IMR-90 (cell line): ENCODE results near the gene FIBCD1. TPM values are rescaled to one million over a fixed set of nuclear protein-coding genes. Genes with fewer than 3 reads are reported as not detected.

Source experiments
- ATAC-seq: fragments of 200-7000 bp; cut with Tn5 transposase; 2 replicates; pipeline ENCODE4 v1.9.1; 2020; ENCODE audit warnings: low read depth, mild to moderate bottlenecking, moderate library complexity
- BruUV-seq: library from RNA; stranded (reverse); fragments of 400-500 nt; replicated peaks from 2 replicates; lab custom pipeline; 2021; lab: Mats Ljungman, UMichigan
- CTCF ChIA-PET: fragments of 300-600 bp; formaldehyde crosslinking; extraction: SDS; loops from one replicate; lab custom pipeline; 2021; ENCODE audit warnings: antibody characterized with exemption; lab: Yijun Ruan, JAX
- POLR2A ChIA-PET: fragments of 300-600 bp; sonication (Branson Sonifier 250); formaldehyde crosslinking; loops from one replicate; lab custom pipeline; 2022; ENCODE audit warnings: antibody characterized with exemption; ENCODE audit not compliant: unreplicated experiment; lab: Charles Lee
- DNase-seq: peaks from one replicate; pipeline ENCODE4 v3.0.0; 2013
- H2AFZ ChIP-seq: replicated peaks from 2 replicates; pipeline ENCODE3; 2013; ENCODE audit warnings: low read length, mild to moderate bottlenecking; ENCODE audit not compliant: poor library complexity
- H2AK5ac ChIP-seq: 2 replicates; pipeline ENCODE4 v1.6.1; 2013; ENCODE audit warnings: low read depth, low read length, inconsistent platforms
- H2AK9ac ChIP-seq: replicated peaks from 2 replicates; pipeline ENCODE3; 2013; ENCODE audit warnings: mild to moderate bottlenecking, low read depth, low read length, moderate library complexity; ENCODE audit not compliant: poor library complexity
- H2BK120ac ChIP-seq: 2 replicates; pipeline ENCODE4 v1.6.1; 2013; ENCODE audit warnings: low read depth, low read length, inconsistent platforms
- H2BK15ac ChIP-seq: 3 replicates; pipeline ENCODE4 v1.6.1; 2013; ENCODE audit warnings: low read depth, low read length, inconsistent platforms
- H2BK20ac ChIP-seq: 2 replicates; pipeline ENCODE4 v1.6.1; 2013; ENCODE audit warnings: low read depth, mild to moderate bottlenecking, inconsistent platforms, low read length, moderate library complexity
- H2BK5ac ChIP-seq: 2 replicates; pipeline ENCODE4 v1.6.1; 2013; ENCODE audit warnings: mild to moderate bottlenecking, low read depth, low read length, inconsistent platforms; ENCODE audit not compliant: poor library complexity, severe bottlenecking
- H3K14ac ChIP-seq: replicated peaks from 2 replicates; pipeline ENCODE4 v1.6.1; 2013; ENCODE audit warnings: low read depth, low read length, inconsistent platforms
- H3K18ac ChIP-seq: 2 replicates; pipeline ENCODE4 v1.6.1; 2013; ENCODE audit warnings: low read depth, low read length, control low read depth
- H3K23ac ChIP-seq: 2 replicates; pipeline ENCODE4 v1.6.1; 2013; ENCODE audit warnings: low read depth, low read length, inconsistent platforms
- H3K27ac ChIP-seq: 2 replicates; pipeline ENCODE4 v1.5.1; 2013; ENCODE audit warnings: mild to moderate bottlenecking, control low read depth, low read length; ENCODE audit not compliant: insufficient read depth
- H3K27me3 ChIP-seq: 2 replicates; pipeline ENCODE4 v1.6.1; 2013; ENCODE audit warnings: low read length; ENCODE audit not compliant: control insufficient read depth, insufficient read depth
- H3K36me3 ChIP-seq: 2 replicates; pipeline ENCODE4 v1.6.1; 2013; ENCODE audit warnings: low read length, mixed read lengths; ENCODE audit not compliant: control insufficient read depth, insufficient read depth
- H3K4ac ChIP-seq: 2 replicates; pipeline ENCODE4 v1.6.1; 2013; ENCODE audit warnings: low read depth, low read length, inconsistent platforms
- H3K4me1 ChIP-seq: 2 replicates; pipeline ENCODE4 v1.6.1; 2013; ENCODE audit warnings: low read length, mixed read lengths; ENCODE audit not compliant: control insufficient read depth, insufficient read depth
- H3K4me2 ChIP-seq: 2 replicates; pipeline ENCODE4 v1.6.1; 2013; ENCODE audit warnings: low read depth, mild to moderate bottlenecking, control low read depth, low read length, moderate library complexity
- H3K4me3 ChIP-seq: 2 replicates; pipeline ENCODE4 v1.5.1; 2013; ENCODE audit warnings: low read depth, mild to moderate bottlenecking, control low read depth, low read length, moderate library complexity; ENCODE audit not compliant: insufficient read depth
- H3K56ac ChIP-seq: 2 replicates; pipeline ENCODE4 v1.6.1; 2013; ENCODE audit warnings: low read length, inconsistent platforms; ENCODE audit not compliant: insufficient read depth; ENCODE audit errors: extremely low read depth
- H3K79me1 ChIP-seq, 2 experiments: 2 replicates each; pipeline ENCODE4 v1.6.1; 2013; ENCODE audit warnings: low read length in 2 of 2, inconsistent platforms in 1 of 2, low read depth in 1 of 2
- H3K9ac ChIP-seq: 2 replicates; pipeline ENCODE4 v1.6.1; 2013; ENCODE audit warnings: low read depth, low read length, control low read depth
- H3K9me1 ChIP-seq: 2 replicates; pipeline ENCODE4 v1.6.1; 2013; ENCODE audit warnings: low read length, inconsistent platforms; ENCODE audit not compliant: insufficient read depth
- H3K9me3 ChIP-seq: 2 replicates; pipeline ENCODE4 v1.6.1; 2013; ENCODE audit warnings: low read length; ENCODE audit not compliant: control insufficient read depth, insufficient read depth
- H4K20me1 ChIP-seq: 2 replicates; pipeline ENCODE4 v1.6.1; 2013; ENCODE audit warnings: low read length, inconsistent platforms; ENCODE audit not compliant: insufficient read depth
- H4K5ac ChIP-seq: 2 replicates; pipeline ENCODE4 v1.6.1; 2013; ENCODE audit warnings: mild to moderate bottlenecking, low read depth, low read length, control low read depth
- H4K8ac ChIP-seq, 2 experiments: 2 replicates each; pipeline ENCODE4 v1.6.1; 2013; ENCODE audit warnings: low read depth in 2 of 2, low read length in 2 of 2, control low read depth in 1 of 2, inconsistent platforms in 1 of 2
- H4K91ac ChIP-seq: 2 replicates; pipeline ENCODE4 v1.6.1; 2013; ENCODE audit warnings: low read depth, low read length, inconsistent platforms; ENCODE audit not compliant: insufficient read depth
- BHLHE40 ChIP-seq: fragments of 150-350 bp; IDR thresholded peaks from 2 replicates; pipeline ENCODE4 v1.6.1; 2016; ENCODE audit warnings: mild to moderate bottlenecking, low read depth, low read length
- CTCF ChIP-seq: conservative IDR thresholded peaks from 2 replicates; pipeline ENCODE4 v1.5.1; 2012; ENCODE audit warnings: mild to moderate bottlenecking, low read depth, low read length, improper control_type of control experiment
- MAFK ChIP-seq: IDR thresholded peaks from 2 replicates; pipeline ENCODE4 v1.6.1; 2012; ENCODE audit warnings: low read depth, low read length, improper control_type of control experiment
- RAD21 ChIP-seq: IDR thresholded peaks from 2 replicates; pipeline ENCODE4 v1.6.1; 2012; ENCODE audit warnings: low read length, improper control_type of control experiment
- USF2 ChIP-seq: fragments of 150-350 bp; IDR thresholded peaks from 2 replicates; pipeline ENCODE4 v1.6.1; 2017; ENCODE audit warnings: mild to moderate bottlenecking, antibody characterized with exemption, low read length, low read depth
- WGBS, 2 experiments: methylation state at CpG; one replicate each; pipeline versions ENCODE4 v1.1.5 to v1.1.7; 2013; ENCODE audit warnings: missing lambda C conversion rate in 2 of 2; ENCODE audit not compliant: insufficient read length in 1 of 2; ENCODE audit errors: extremely low coverage in 2 of 2; 5-methylcytosine and 5-hydroxymethylcytosine counted together
- dilution Hi-C: fragments of 300-500 bp; cut with HindIII; formaldehyde crosslinking; loops from one replicate; pipeline ENCODE4 v1.14.3; 2018; ENCODE audit warnings: low sequenced_read_pairs; ENCODE audit not compliant: unreplicated experiment
- in situ Hi-C: fragments of 300-500 bp; cut with MboI; formaldehyde crosslinking; loops from 3 replicates; pipeline ENCODE4 v1.14.3; 2019; ENCODE audit warnings: low sequenced_read_pairs, inconsistent platforms, mixed read lengths
- intact Hi-C: fragments of 100-400 bp; cut with micrococcal nuclease; formaldehyde crosslinking; loops from 2 replicates; pipeline ENCODE4 v1.10.0; 2022
- polyA plus RNA-seq, 3 experiments: library from polyadenylated mRNA; depleted of rRNA; stranded (reverse); fragments of >200 nt; gene quantifications; 2 replicates each; pipeline ENCODE4 v1.2.3, GENCODE V29; 2012; ENCODE audit warnings: low replicate concordance in 1 of 3
- total RNA-seq: library from RNA; depleted of rRNA; stranded (reverse); fragments of >200 nt; gene quantifications from 2 replicates; pipeline ENCODE4 v1.2.3, GENCODE V29; 2012
- TF ChIP-seq, protein P1 (sequence below): fragments of 150-350 bp; IDR thresholded peaks from 2 replicates; pipeline ENCODE4 v1.6.1; 2016; ENCODE audit warnings: low read depth, mild to moderate bottlenecking, low read length, moderate library complexity, borderline replicate concordance

FIBCD1 gene
- total and polyA plus RNA-seq, 2 of the 4 experiments (the other 2 are of a cell fraction): 1.1 to 10.1 TPM

- H3K4me1 ChIP-seq: no peaks in the 10 kb centered on the region
- peaks cover 0 to 9% of the 10 kb centered on the region in 2 experiments; a peak in 3 of 4 replicates for H3K79me1 ChIP-seq
- no peak overlapping the region for H4K8ac ChIP-seq
- DNase-seq: no peak
- BruUV-seq: no TSS peak
- no peak overlapping the region for H2BK15ac ChIP-seq
- POLR2A ChIA-PET: no interaction called here
- ATAC-seq: peak; percentile 22; the same call in 1 of the 2 replicates
- no peak overlapping the region for H3K27ac ChIP-seq
- no peak overlapping the region for H3K9ac ChIP-seq
- no peak overlapping the region for H2BK5ac ChIP-seq
- H2BK120ac ChIP-seq: no peak overlapping the region
- H2BK20ac ChIP-seq: no peak overlapping the region
- H4K20me1 ChIP-seq: peaks cover 12% of the 10 kb centered on the region
- H4K91ac ChIP-seq: no peak overlapping the region
- no peak overlapping the region for H2AFZ ChIP-seq
- no peak overlapping the region for H2AK5ac ChIP-seq
- no peak overlapping the region for H3K4ac ChIP-seq
- no peak overlapping the region for H3K4me2 ChIP-seq
- CTCF ChIA-PET: interaction anchor here (0.7 to 1.0 kb wide), 2 partner anchors 39 to 105 kb away, joined by 3 to 4 read pairs; no protein-coding TSS in a partner anchor
- H3K14ac ChIP-seq: no peak overlapping the region
- no peaks in the 10 kb centered on the region for H3K27me3 ChIP-seq
- H3K9me1 ChIP-seq: no peaks in the 10 kb centered on the region
- dilution Hi-C loops (no loop called here), intact Hi-C loops (loop anchor here (5.0 kb wide), 3 partner anchors 44 to 154 kb away; partner anchors contain the start of gene FIBCD1), in situ Hi-C loops (no loop called here)
- no peak overlapping the region for H3K56ac ChIP-seq
- H2AK9ac ChIP-seq: peak overlapping the region; percentile 60
- H3K23ac ChIP-seq: no peak overlapping the region
- H3K4me3 ChIP-seq: no peak overlapping the region
- TF ChIP-seq RAD21 (peak; percentile 30; the same call in 1 of the 2 replicates), USF2 (peak; percentile 11; the same call in 1 of the 2 replicates), CTCF (0 out of 2 replicates have a peak, but pooled peaks have one; percentile 16), MAFK (no peak), BHLHE40 (no peak)
- TF ChIP-seq, protein P1, sequence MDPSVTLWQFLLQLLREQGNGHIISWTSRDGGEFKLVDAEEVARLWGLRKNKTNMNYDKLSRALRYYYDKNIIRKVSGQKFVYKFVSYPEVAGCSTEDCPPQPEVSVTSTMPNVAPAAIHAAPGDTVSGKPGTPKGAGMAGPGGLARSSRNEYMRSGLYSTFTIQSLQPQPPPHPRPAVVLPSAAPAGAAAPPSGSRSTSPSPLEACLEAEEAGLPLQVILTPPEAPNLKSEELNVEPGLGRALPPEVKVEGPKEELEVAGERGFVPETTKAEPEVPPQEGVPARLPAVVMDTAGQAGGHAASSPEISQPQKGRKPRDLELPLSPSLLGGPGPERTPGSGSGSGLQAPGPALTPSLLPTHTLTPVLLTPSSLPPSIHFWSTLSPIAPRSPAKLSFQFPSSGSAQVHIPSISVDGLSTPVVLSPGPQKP: no peak
- no peaks in the 10 kb centered on the region for H3K9me3 ChIP-seq
- H3K18ac ChIP-seq: no peak overlapping the region
- peaks cover 47% of the 10 kb centered on the region for H3K36me3 ChIP-seq
- H4K5ac ChIP-seq: no peak overlapping the region
- 81% methylated on average over 13 of the region's 34 CpGs; no CpG with 5 or more reads in 1 of the 2 experiments for WGBS, 2 experiments
Measured at GRCh38 chr9:130893341-130894101, 45.5 kb downstream of the FIBCD1 start.
